GM18868 (cell line): ENCODE measurements around the gene TRIM47.

Experiments
- ATAC-seq: cut with Tn5 transposase; IDR thresholded peaks from one replicate; pipeline ENCODE4 v1.9.1; 2021; ENCODE audit warnings: mild to moderate bottlenecking, moderate library complexity; ENCODE audit not compliant: unreplicated experiment

Gene TRIM47

GRCh38 chr17:75848523-75849278 lies 29.7 kb downstream of the TRIM47 start:
- no peak for ATAC-seq

GRCh38 chr17:75847614-75848522 lies 30.5 kb downstream of the TRIM47 start:
- ATAC-seq: no peak

- ATAC-seq: no peak
These were observed 31.4 kb downstream of the TRIM47 start for GRCh38 chr17:75846692-75847613.

GRCh38 chr17:75845933-75846691 lies 32.3 kb downstream of the TRIM47 start:
- ATAC-seq: no peak

- peak; percentile 66 for ATAC-seq
These were observed 33.2 kb downstream of the TRIM47 start for GRCh38 chr17:75845058-75845711.

GRCh38 chr17:75844530-75845057 lies 33.8 kb downstream of the TRIM47 start:
- ATAC-seq: peak; percentile 3

- ATAC-seq: no peak
These were observed 34.5 kb downstream of the TRIM47 start, which contains the start of gene UNC13D for GRCh38 chr17:75843577-75844529. Gene UNC13D, minus strand, starts transcription at chr17:75844404. Its CDS starts 67 bp downstream, at chr17:75844337.

GRCh38 chr17:75842963-75843576 lies 35.3 kb downstream of the TRIM47 start:
- ATAC-seq: no peak

- no peak for ATAC-seq
These were observed 36.0 kb downstream of the TRIM47 start for GRCh38 chr17:75842411-75842810.

- ATAC-seq: no peak
These were observed 37.6 kb downstream of the TRIM47 start for GRCh38 chr17:75840799-75841164.

- ATAC-seq: no peak
These were observed 38.2 kb downstream of the TRIM47 start for GRCh38 chr17:75839942-75840798.

- ATAC-seq: no peak
These were observed 40.0 kb downstream of the TRIM47 start for GRCh38 chr17:75838410-75838809.

GRCh38 chr17:75837899-75838298 lies 40.5 kb downstream of the TRIM47 start:
- ATAC-seq: no peak

GRCh38 chr17:75836605-75837004 lies 41.8 kb downstream of the TRIM47 start:
- no peak for ATAC-seq

GRCh38 chr17:75835654-75835987 lies 42.8 kb downstream of the TRIM47 start:
- ATAC-seq: no peak

GRCh38 chr17:75834928-75835653 lies 43.3 kb downstream of the TRIM47 start:
- ATAC-seq: no peak
